Stomach (tissue), 4 donors: ENCODE data around the gene ZNF888.

Experiments used
- EP300 ChIP-seq: sonication (generic); formaldehyde crosslinking; IDR thresholded peaks from one replicate; pipeline ENCODE4 v1.6.1; 2017; ENCODE audit warnings: antibody characterized with exemption
- POLR2A ChIP-seq, 4 donors: fragments of 450-650 bp; IDR thresholded peaks; one replicate each; pipeline ENCODE4 v1.6.1; 2016; ENCODE audit warnings: antibody characterized with exemption in 4 of 4, control low read depth in 2 of 4, mild to moderate bottlenecking in 1 of 4, moderate library complexity in 1 of 4
- POLR2AphosphoS5 ChIP-seq, 3 donors: sonication (generic); formaldehyde crosslinking; IDR thresholded peaks; one replicate each; pipeline ENCODE4 v1.6.1; 2016; ENCODE audit warnings: antibody characterized with exemption in 3 of 3
- TF ChIP-seq, protein P1 (sequence below), 7 experiments: fragments of 450-650 bp in 4 of 7; fragments of 200-600 bp in 3 of 7; sonication (generic) in 3 of 7; IDR thresholded peaks; one replicate each; pipeline ENCODE4 v1.5.1; 2016 to 2019; ENCODE audit warnings: antibody characterized with exemption in 7 of 7, control low read depth in 2 of 7, mild to moderate bottlenecking in 1 of 7

- TF ChIP-seq POLR2A (IDR thresholded peaks at IDR 0.05), result no peak
- TF ChIP-seq, protein P1, sequence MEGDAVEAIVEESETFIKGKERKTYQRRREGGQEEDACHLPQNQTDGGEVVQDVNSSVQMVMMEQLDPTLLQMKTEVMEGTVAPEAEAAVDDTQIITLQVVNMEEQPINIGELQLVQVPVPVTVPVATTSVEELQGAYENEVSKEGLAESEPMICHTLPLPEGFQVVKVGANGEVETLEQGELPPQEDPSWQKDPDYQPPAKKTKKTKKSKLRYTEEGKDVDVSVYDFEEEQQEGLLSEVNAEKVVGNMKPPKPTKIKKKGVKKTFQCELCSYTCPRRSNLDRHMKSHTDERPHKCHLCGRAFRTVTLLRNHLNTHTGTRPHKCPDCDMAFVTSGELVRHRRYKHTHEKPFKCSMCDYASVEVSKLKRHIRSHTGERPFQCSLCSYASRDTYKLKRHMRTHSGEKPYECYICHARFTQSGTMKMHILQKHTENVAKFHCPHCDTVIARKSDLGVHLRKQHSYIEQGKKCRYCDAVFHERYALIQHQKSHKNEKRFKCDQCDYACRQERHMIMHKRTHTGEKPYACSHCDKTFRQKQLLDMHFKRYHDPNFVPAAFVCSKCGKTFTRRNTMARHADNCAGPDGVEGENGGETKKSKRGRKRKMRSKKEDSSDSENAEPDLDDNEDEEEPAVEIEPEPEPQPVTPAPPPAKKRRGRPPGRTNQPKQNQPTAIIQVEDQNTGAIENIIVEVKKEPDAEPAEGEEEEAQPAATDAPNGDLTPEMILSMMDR (IDR thresholded peaks at IDR 0.05), result no peak
- TF ChIP-seq EP300, result no peak
- TF ChIP-seq POLR2AphosphoS5 (IDR thresholded peaks at IDR 0.05), result no peak
These were observed 15.5 kb upstream of the ZNF888 start for GRCh38 chr19:52938761-52939160.
